Measurements from ENCODE around the gene LNX1.

- TF ChIP-seq, protein P1, sequence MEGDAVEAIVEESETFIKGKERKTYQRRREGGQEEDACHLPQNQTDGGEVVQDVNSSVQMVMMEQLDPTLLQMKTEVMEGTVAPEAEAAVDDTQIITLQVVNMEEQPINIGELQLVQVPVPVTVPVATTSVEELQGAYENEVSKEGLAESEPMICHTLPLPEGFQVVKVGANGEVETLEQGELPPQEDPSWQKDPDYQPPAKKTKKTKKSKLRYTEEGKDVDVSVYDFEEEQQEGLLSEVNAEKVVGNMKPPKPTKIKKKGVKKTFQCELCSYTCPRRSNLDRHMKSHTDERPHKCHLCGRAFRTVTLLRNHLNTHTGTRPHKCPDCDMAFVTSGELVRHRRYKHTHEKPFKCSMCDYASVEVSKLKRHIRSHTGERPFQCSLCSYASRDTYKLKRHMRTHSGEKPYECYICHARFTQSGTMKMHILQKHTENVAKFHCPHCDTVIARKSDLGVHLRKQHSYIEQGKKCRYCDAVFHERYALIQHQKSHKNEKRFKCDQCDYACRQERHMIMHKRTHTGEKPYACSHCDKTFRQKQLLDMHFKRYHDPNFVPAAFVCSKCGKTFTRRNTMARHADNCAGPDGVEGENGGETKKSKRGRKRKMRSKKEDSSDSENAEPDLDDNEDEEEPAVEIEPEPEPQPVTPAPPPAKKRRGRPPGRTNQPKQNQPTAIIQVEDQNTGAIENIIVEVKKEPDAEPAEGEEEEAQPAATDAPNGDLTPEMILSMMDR (conservative IDR thresholded peaks at IDR 0.05; ENCODE audit: low read length): no peak
- TF ChIP-seq EZH2phosphoT487 (IDR thresholded peaks at IDR 0.05; ENCODE audit: borderline replicate concordance, low read depth, low read length): no peak
These were observed 168.9 kb downstream of the LNX1 start for GRCh38 chr4:53422367-53422766.

All from OCI-LY7 (cell line).